Measurements from ENCODE around the gene TTLL11. TPM values are rescaled to one million over a fixed set of nuclear protein-coding genes. Genes with fewer than 3 reads are reported as not detected.

The TTLL11 gene
- total and polyA plus RNA-seq, 2 experiments from 2014 or later, result 0.57 to 1.4 TPM

- no peak for TF ChIP-seq REST (IDR thresholded peaks at IDR 0.05; ENCODE audit: unreplicated experiment)
- 0 out of 2 replicates have a peak, but pooled peaks have one; percentile 12 for TF ChIP-seq CREB1 (CRISPR knock-in tag; IDR thresholded peaks at IDR 0.05; ENCODE audit: low read depth)
- peak; percentile 31 for TF ChIP-seq EZH2 (IDR thresholded peaks at IDR 0.05; ENCODE audit: low read depth, unreplicated experiment)
- TF ChIP-seq ZNF114 (CRISPR knock-in tag; IDR thresholded peaks at IDR 0.05), result no peak
These were observed 33.5 kb upstream of the TTLL11 start (continued) for GRCh38 chr9:122126331-122127261.

GRCh38 chr9:122125509-122126330 is 32.6 kb upstream of the TTLL11 start:
- H3K27ac Mint-ChIP-seq, result no peak overlapping the region
- peak overlapping the region; percentile 77 for H3K4me3 ChIP-seq
- peak; percentile 17 for ATAC-seq
- H3K79me2 ChIP-seq (replicated peaks; ENCODE audit: insufficient read depth), result no peaks in the 10 kb centered on the region
- no peak for DNase-seq (ENCODE audit: low spot score)
- no peaks in the 10 kb centered on the region for H3K36me3 ChIP-seq (ENCODE audit: insufficient read depth)
- no peaks in the 10 kb centered on the region for H4K20me1 ChIP-seq (replicated peaks; ENCODE audit: insufficient read depth)
- peaks cover 30% of the 10 kb centered on the region for H3K27me3 ChIP-seq (ENCODE audit: insufficient read depth)
- H2AFZ ChIP-seq, result peak overlapping the region; percentile 98
- peaks cover 17% of the 10 kb centered on the region; the same call in 2 of the 3 replicates for H3K4me1 Mint-ChIP-seq
- no peaks in the 10 kb centered on the region; the same call in 2 of the 3 replicates for H3K9me3 Mint-ChIP-seq
- peak overlapping the region; percentile 89 for H3K4me2 ChIP-seq
- no peak overlapping the region for H3K27ac ChIP-seq (ENCODE audit: low read depth)
- H3K9me2 ChIP-seq (ENCODE audit: insufficient read depth), result no peaks in the 10 kb centered on the region
- no peaks in the 10 kb centered on the region for H3K36me3 Mint-ChIP-seq (ENCODE audit: low read depth)
- peaks cover 12% of the 10 kb centered on the region for H3K4me1 ChIP-seq (ENCODE audit: insufficient read depth)
- peaks cover 45% of the 10 kb centered on the region for H3K27me3 Mint-ChIP-seq (ENCODE audit: insufficient read depth, low read depth, poor library complexity)
- peak overlapping the region; percentile 74 for H3K4me3 Mint-ChIP-seq
- no peaks in the 10 kb centered on the region for H3F3A ChIP-seq (replicated peaks; ENCODE audit: low read depth)
- TF ChIP-seq REST (IDR thresholded peaks at IDR 0.05; ENCODE audit: unreplicated experiment) (no peak), JUNB (IDR thresholded peaks at IDR 0.05; ENCODE audit: unreplicated experiment) (no peak), CREB1 (CRISPR knock-in tag; IDR thresholded peaks at IDR 0.05; ENCODE audit: low read depth) (no peak), POLR2AphosphoS5 (IDR thresholded peaks at IDR 0.05; ENCODE audit: low read depth) (no peak), STAT1 (IDR thresholded peaks at IDR 0.05; ENCODE audit: unreplicated experiment) (no peak), CTCF (conservative IDR thresholded peaks at IDR 0.05; ENCODE audit: low read depth in 2 of 2) (no peak), ZNF114 (CRISPR knock-in tag; IDR thresholded peaks at IDR 0.05) (no peak), ETS1 (IDR thresholded peaks at IDR 0.05) (no peak), NANOG (IDR thresholded peaks at IDR 0.05; ENCODE audit: borderline replicate concordance) (no peak), EZH2phosphoT487 (IDR thresholded peaks at IDR 0.05; ENCODE audit: unreplicated experiment) (no peak), EZH2 (IDR thresholded peaks at IDR 0.05; ENCODE audit: low read depth, unreplicated experiment) (no peak)
